Measurements from ENCODE around the gene ATAT1. TPM values are rescaled to one million over a fixed set of nuclear protein-coding genes. Genes with fewer than 3 reads are reported as not detected.
A peak's percentile ranks its signal among the peaks of the same experiment; 100 is the strongest.

The ATAT1 gene
- total and polyA plus RNA-seq, 9 of the 15 experiments (the other 6 are each of a cell fraction or from before 2014, with no cell fraction given), result 0.65 to 5.8 (median 1.6) TPM

GRCh38 chr6:30589754-30590358, 36.8 kb upstream of the ATAT1 start:
- Histone ChIP-seq H3K4me1 (replicated peaks in 1 of 2; ENCODE audit: control insufficient read depth in 2 of 2, insufficient read depth in 2 of 2, low read length in 2 of 2) (peaks cover 3 to 4% of the 10 kb centered on the region in 2 experiments; a peak in 3 of 5 replicates), H3K4me2 (ENCODE audit: insufficient read depth, low read length) (no peak overlapping the region), H4K20me1 (replicated peaks; ENCODE audit: control insufficient read depth, insufficient read depth, low read length) (peaks cover 5% of the 10 kb centered on the region; the same call in 1 of the 2 replicates), H3K4me3 (no peak overlapping the region), H3K9ac (ENCODE audit: insufficient read depth in 1 of 2, low read depth in 2 of 2, low read length in 2 of 2) (peak overlapping the region in 1 of 2 experiments; percentile 0; a peak in 1 of 4 replicates), H2AFZ (ENCODE audit: low read depth, low read length) (no peak overlapping the region), H3K27ac (ENCODE audit: extremely low read depth, low read depth, low read length) (no peak overlapping the region; the same call in 2 of the 3 replicates), H3K9me3 (replicated peaks; ENCODE audit: control insufficient read depth, insufficient read depth, low read depth, low read length) (no peaks in the 10 kb centered on the region), H3K79me2 (ENCODE audit: control insufficient read depth, insufficient read depth, low read length) (peaks cover 29% of the 10 kb centered on the region), H3K27me3 (ENCODE audit: control insufficient read depth in 2 of 2, insufficient read depth in 2 of 2, low read length in 2 of 2) (no peaks in the 10 kb centered on the region), H3K9me1 (ENCODE audit: control insufficient read depth, insufficient read depth, low read length) (peaks cover 5% of the 10 kb centered on the region), H3K36me3 (ENCODE audit: control insufficient read depth, insufficient read depth, low read length) (peaks cover 98% of the 10 kb centered on the region)
- intact Hi-C loops (cut with micrococcal nuclease), result no loop called here
- DNase-seq (ENCODE audit: extremely low read depth in 1 of 4, low spot score in 3 of 4) (no peak), ATAC-seq (no peak), FAIRE-seq (no peak)
- CTCF ChIA-PET (ENCODE audit: low intra/inter-chr PET ratio), result no interaction called here
- WGBS (ENCODE audit: insufficient coverage, low coverage, missing lambda C conversion rate), result 95% methylated on average over 15 of the region's 15 CpGs
- TF ChIP-seq ZNF174 (CRISPR knock-in tag; IDR thresholded peaks at IDR 0.05) (no peak), RBFOX2 (IDR thresholded peaks at IDR 0.05; ENCODE audit: low read depth, low read length) (0 out of 2 replicates have a peak, but pooled peaks have one; percentile 30)
- POLR2A ChIA-PET, result interaction anchor here (0.7 to 3.1 kb wide), 12 partner anchors 9 to 287 kb away, joined by 3 to 52 read pairs (median 8); partner anchors contain the start of genes ABCF1, MRPS18B, PPP1R10 and PRR3
- in situ Hi-C loops (cut with MboI), result no loop called here
- BruUV-seq (replicated peaks), result no TSS peak

DNA sequence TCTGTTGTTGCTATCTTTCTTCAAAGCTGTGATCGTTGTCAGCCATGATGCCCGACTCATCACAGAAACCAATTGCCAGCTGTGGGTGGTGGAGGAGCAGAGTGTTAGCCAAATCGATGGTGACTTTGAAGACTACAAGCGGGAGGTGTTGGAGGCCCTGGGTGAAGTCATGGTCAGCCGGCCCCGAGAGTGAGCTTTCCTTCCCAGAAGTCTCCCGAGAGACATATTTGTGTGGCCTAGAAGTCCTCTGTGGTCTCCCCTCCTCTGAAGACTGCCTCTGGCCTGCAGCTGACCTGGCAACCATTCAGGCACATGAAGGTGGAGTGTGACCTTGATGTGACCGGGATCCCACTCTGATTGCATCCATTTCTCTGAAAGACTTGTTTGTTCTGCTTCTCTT, 36.2 kb upstream of the ATAT1 start:
- Histone ChIP-seq H3K4me2 (ENCODE audit: insufficient read depth, low read length) (no peak overlapping the region), H3K36me3 (ENCODE audit: control insufficient read depth, insufficient read depth, low read length) (peaks cover 98% of the 10 kb centered on the region), H3K9ac (ENCODE audit: insufficient read depth in 1 of 2, low read depth in 2 of 2, low read length in 2 of 2) (no peak overlapping the region; a peak in 1 of 4 replicates), H3K27ac (ENCODE audit: extremely low read depth, low read depth, low read length) (peak overlapping the region; percentile 8; the same call in 1 of the 3 replicates), H3K27me3 (ENCODE audit: control insufficient read depth in 2 of 2, insufficient read depth in 2 of 2, low read length in 2 of 2) (no peaks in the 10 kb centered on the region), H3K4me1 (replicated peaks in 1 of 2; ENCODE audit: control insufficient read depth in 2 of 2, insufficient read depth in 2 of 2, low read length in 2 of 2) (peaks cover 3 to 4% of the 10 kb centered on the region in 2 experiments; a peak in 3 of 5 replicates), H4K20me1 (replicated peaks; ENCODE audit: control insufficient read depth, insufficient read depth, low read length) (peaks cover 5% of the 10 kb centered on the region; the same call in 1 of the 2 replicates), H3K79me2 (ENCODE audit: control insufficient read depth, insufficient read depth, low read length) (peaks cover 29% of the 10 kb centered on the region), H2AFZ (ENCODE audit: low read depth, low read length) (no peak overlapping the region), H3K9me3 (replicated peaks; ENCODE audit: control insufficient read depth, insufficient read depth, low read depth, low read length) (no peaks in the 10 kb centered on the region), H3K9me1 (ENCODE audit: control insufficient read depth, insufficient read depth, low read length) (peaks cover 5% of the 10 kb centered on the region), H3K4me3 (no peak overlapping the region)
- CTCF ChIA-PET (ENCODE audit: low intra/inter-chr PET ratio), result no interaction called here
- 88% methylated on average over 8 of the region's 8 CpGs for WGBS (ENCODE audit: insufficient coverage, low coverage, missing lambda C conversion rate)
- no TSS peak for BruUV-seq (replicated peaks)
- POLR2A ChIA-PET, result interaction anchor here (0.7 to 3.1 kb wide), 16 partner anchors 8 to 286 kb away, joined by 3 to 52 read pairs (median 5); partner anchors contain the start of genes ABCF1, MRPS18B, PPP1R10 and PRR3
- in situ Hi-C loops (cut with MboI) (no loop called here), intact Hi-C loops (cut with micrococcal nuclease) (no loop called here)
- FAIRE-seq, result no peak
- ATAC-seq, result no peak
- DNase-seq (ENCODE audit: extremely low read depth in 1 of 4, low spot score in 3 of 4), result no peak
- TF ChIP-seq ZNF24 (IDR thresholded peaks at IDR 0.05), result no peak
- no peak for TF ChIP-seq RBM22 (IDR thresholded peaks at IDR 0.05; ENCODE audit: low read depth, low read length, poor library complexity, severe bottlenecking)
- 0 out of 2 replicates have a peak, but pooled peaks have one; percentile 1 for TF ChIP-seq RBFOX2 (IDR thresholded peaks at IDR 0.05; ENCODE audit: low read depth, low read length)
- TF ChIP-seq ESRRA (IDR thresholded peaks at IDR 0.05; ENCODE audit: borderline replicate concordance, low read depth), result peak; percentile 59; the same call in 1 of the 2 replicates
- no peak for TF ChIP-seq BCOR (IDR thresholded peaks at IDR 0.05)
- no peak for TF ChIP-seq NEUROD1 (IDR thresholded peaks at IDR 0.05; ENCODE audit: borderline replicate concordance, low read depth, low read length, partially characterized antibody)
- no peak for TF ChIP-seq ZBTB49 (CRISPR knock-in tag; IDR thresholded peaks at IDR 0.05; ENCODE audit: borderline replicate concordance)
- TF ChIP-seq TAF7 (tag; IDR thresholded peaks at IDR 0.05), result no peak

All from K562 (cell line).